ENCODE data around the gene GATAD2B. TPM values are rescaled to one million over a fixed set of nuclear protein-coding genes. Genes with fewer than 3 reads are reported as not detected.

GATAD2B gene
- total RNA-seq (10 to 100 TPM; 36.8 to 41.5 TPM), polyA plus RNA-seq (ENCODE audit: insufficient read length in 6 of 6) (10 to 100 TPM; 31.5 to 37.4 (median 32.3) TPM)
- long read RNA-seq, donor 1, full-length matches to known transcripts = 1 of 20 reads
- long read RNA-seq, donor 1, partial matches to known transcripts = 19 of 20 reads
- long read RNA-seq, donor 1, other reads (novel, unspliced or antisense) = 0 of 20 reads
- long read RNA-seq, donor 2, full-length matches to known transcripts = 2 of 13 reads
- long read RNA-seq, donor 2, partial matches to known transcripts = 11 of 13 reads
- long read RNA-seq, donor 2, other reads (novel, unspliced or antisense) = 0 of 13 reads
- long read RNA-seq, donor 3, full-length matches to known transcripts = 2 of 2 reads
- long read RNA-seq, donor 3, partial matches to known transcripts = 0 of 2 reads
- long read RNA-seq, donor 3, other reads (novel, unspliced or antisense) = 0 of 2 reads
- long read RNA-seq, donor 4, partial matches to known transcripts = 0 of 2 reads
- long read RNA-seq, donor 4, other reads (novel, unspliced or antisense) = 2 of 2 reads
- long read RNA-seq, donor 5, full-length matches to known transcripts = 3 of 12 reads
- long read RNA-seq, donor 5, partial matches to known transcripts = 9 of 12 reads
- long read RNA-seq, donor 5, other reads (novel, unspliced or antisense) = 0 of 12 reads
- long read RNA-seq, donor 6, partial matches to known transcripts = 113 of 1,294 reads
- long read RNA-seq, donor 6, other reads (novel, unspliced or antisense) = 1,181 of 1,294 reads
- long read RNA-seq, donor 7 = 0 reads
- long read RNA-seq, donor 8, full-length matches to known transcripts = 2 of 2 reads
- long read RNA-seq, donor 8, partial matches to known transcripts = 0 of 2 reads
- long read RNA-seq, donor 8, other reads (novel, unspliced or antisense) = 0 of 2 reads
- long read RNA-seq, donor 9 = 0 reads
- long read RNA-seq, donor 10, partial matches to known transcripts = 0 of 1 reads
- long read RNA-seq, donor 10, other reads (novel, unspliced or antisense) = 1 of 1 reads
- long read RNA-seq, donor 11, full-length matches to known transcripts = 3 of 3 reads
- long read RNA-seq, donor 11, partial matches to known transcripts = 0 of 3 reads
- long read RNA-seq, donor 11, other reads (novel, unspliced or antisense) = 0 of 3 reads
- long read RNA-seq, donor 12, full-length matches to known transcripts = 2 of 2 reads
- long read RNA-seq, donor 12, partial matches to known transcripts = 0 of 2 reads
- long read RNA-seq, donor 12, other reads (novel, unspliced or antisense) = 0 of 2 reads

- intact Hi-C loops (cut with DNase I) = no loop called here
- ATAC-seq (peak; percentile 97), DNase-seq (peak; percentile 99 to 100 (median 100))
- TF ChIP-seq CTCF (IDR thresholded peaks at IDR 0.05) = no peak
- Histone ChIP-seq H3K27me3 (no peaks in the 10 kb centered on the region), H3K36me3 (no peaks in the 10 kb centered on the region), H3K9me3 (no peaks in the 10 kb centered on the region), H3K4me3 (peak within 1 kb of the TSS; percentile 72 to 87), H3K4me1 (peaks cover 13 to 48% of the 10 kb centered on the region in 2 donors), H3K27ac (peak within 1 kb of the TSS; percentile 84 to 89)
These were observed at the start of gene GATAD2B for GRCh38 chr1:153922972-153923925. Gene GATAD2B, minus strand, starts transcription at chr1:153922972. Its CDS starts 94,625 bp downstream, at chr1:153828347.

GRCh38 chr1:153970346-153970745, 47.6 kb upstream of the GATAD2B start:
- no peaks in the 10 kb centered on the region for H3K9me3 ChIP-seq
- H3K36me3 ChIP-seq = peaks cover 0 to 27% of the 10 kb centered on the region in 2 donors
- no peak for TF ChIP-seq CTCF (IDR thresholded peaks at IDR 0.05)
- no peak overlapping the region for H3K4me3 ChIP-seq
- H3K27ac ChIP-seq = no peak overlapping the region
- intact Hi-C loops (cut with DNase I) = no loop called here
- DNase-seq (no peak), ATAC-seq (no peak)
- no peaks in the 10 kb centered on the region for H3K27me3 ChIP-seq
- H3K4me1 ChIP-seq = peaks cover 0 to 38% of the 10 kb centered on the region in 2 donors

- peaks cover 0 to 13% of the 10 kb centered on the region in 2 donors for H3K36me3 ChIP-seq
- H3K4me3 ChIP-seq = no peak overlapping the region
- no peak for TF ChIP-seq CTCF (IDR thresholded peaks at IDR 0.05)
- intact Hi-C loops (cut with DNase I) = no loop called here
- H3K27ac ChIP-seq = no peak overlapping the region
- peaks cover 0 to 49% of the 10 kb centered on the region in 2 donors for H3K4me1 ChIP-seq
- no peaks in the 10 kb centered on the region for H3K9me3 ChIP-seq
- DNase-seq (no peak), ATAC-seq (no peak)
- no peaks in the 10 kb centered on the region for H3K27me3 ChIP-seq
These were observed 46.2 kb upstream of the GATAD2B start for GRCh38 chr1:153968972-153969371.

- peaks cover 0 to 7% of the 10 kb centered on the region in 2 donors for H3K36me3 ChIP-seq
- ATAC-seq = no peak
- H3K27me3 ChIP-seq = no peaks in the 10 kb centered on the region
- no peak for DNase-seq
- H3K4me1 ChIP-seq = peaks cover 0 to 53% of the 10 kb centered on the region in 2 donors
- no peaks in the 10 kb centered on the region for H3K9me3 ChIP-seq
- TF ChIP-seq CTCF (IDR thresholded peaks at IDR 0.05) = no peak
- peak overlapping the region; percentile 56 to 59 for H3K4me3 ChIP-seq
- H3K27ac ChIP-seq = peak overlapping the region; percentile 93 to 95
- intact Hi-C loops (cut with DNase I) = no loop called here
These were observed 45.6 kb upstream of the GATAD2B start for GRCh38 chr1:153968408-153968807.
